ENCODE measurements around the gene SDSL. TPM values are rescaled to one million over a fixed set of nuclear protein-coding genes. Genes with fewer than 3 reads are reported as not detected.

Gene SDSL
- total RNA-seq, 4 donors from 2014 or later: 0.48 to 3.1 (median 1.5) TPM; not detected in 1

DNA sequence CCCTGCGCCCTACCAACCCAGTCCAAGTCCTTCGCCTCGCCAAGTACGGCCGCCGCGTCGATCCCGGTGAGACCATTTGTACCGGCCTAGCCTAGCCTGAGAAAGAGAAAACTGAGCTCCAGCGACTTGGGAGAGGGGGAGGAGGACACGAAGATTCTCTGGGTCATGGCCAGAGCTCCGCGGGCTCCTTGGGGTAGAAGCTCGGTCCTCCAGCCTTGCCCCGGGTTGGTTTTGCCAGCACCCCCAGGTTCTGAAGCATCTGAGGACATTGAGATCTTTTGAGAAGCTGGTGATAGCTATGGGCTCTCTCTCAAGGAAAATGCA, 42.2 kb downstream of the SDSL start:
- Histone ChIP-seq H3K36me3 (no peaks in the 10 kb centered on the region), H3K9me3 (no peaks in the 10 kb centered on the region), H3K4me1 (peaks cover 20 to 63% (median 40%) of the 10 kb centered on the region in 3 donors), H3K27me3 (peaks cover 39 to 98% (median 57%) of the 10 kb centered on the region in 4 donors), H3K4me3 (peak overlapping the region in 2 of 4 donors; percentile 35 to 55), H3K27ac (no peak overlapping the region)
- no peak for DNase-seq
- intact Hi-C loops (cut with DNase I): loop anchor here (10.0 kb wide), 1 partner anchor 450 kb away; no protein-coding TSS in a partner anchor
- 0% methylated on average over 1 to 2 of the region's 16 CpGs for WGBS, 2 donors
- TF ChIP-seq, protein P1, sequence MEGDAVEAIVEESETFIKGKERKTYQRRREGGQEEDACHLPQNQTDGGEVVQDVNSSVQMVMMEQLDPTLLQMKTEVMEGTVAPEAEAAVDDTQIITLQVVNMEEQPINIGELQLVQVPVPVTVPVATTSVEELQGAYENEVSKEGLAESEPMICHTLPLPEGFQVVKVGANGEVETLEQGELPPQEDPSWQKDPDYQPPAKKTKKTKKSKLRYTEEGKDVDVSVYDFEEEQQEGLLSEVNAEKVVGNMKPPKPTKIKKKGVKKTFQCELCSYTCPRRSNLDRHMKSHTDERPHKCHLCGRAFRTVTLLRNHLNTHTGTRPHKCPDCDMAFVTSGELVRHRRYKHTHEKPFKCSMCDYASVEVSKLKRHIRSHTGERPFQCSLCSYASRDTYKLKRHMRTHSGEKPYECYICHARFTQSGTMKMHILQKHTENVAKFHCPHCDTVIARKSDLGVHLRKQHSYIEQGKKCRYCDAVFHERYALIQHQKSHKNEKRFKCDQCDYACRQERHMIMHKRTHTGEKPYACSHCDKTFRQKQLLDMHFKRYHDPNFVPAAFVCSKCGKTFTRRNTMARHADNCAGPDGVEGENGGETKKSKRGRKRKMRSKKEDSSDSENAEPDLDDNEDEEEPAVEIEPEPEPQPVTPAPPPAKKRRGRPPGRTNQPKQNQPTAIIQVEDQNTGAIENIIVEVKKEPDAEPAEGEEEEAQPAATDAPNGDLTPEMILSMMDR (IDR thresholded peaks at IDR 0.05): no peak
- no peak for TF ChIP-seq POLR2A (IDR thresholded peaks at IDR 0.05)

DNA sequence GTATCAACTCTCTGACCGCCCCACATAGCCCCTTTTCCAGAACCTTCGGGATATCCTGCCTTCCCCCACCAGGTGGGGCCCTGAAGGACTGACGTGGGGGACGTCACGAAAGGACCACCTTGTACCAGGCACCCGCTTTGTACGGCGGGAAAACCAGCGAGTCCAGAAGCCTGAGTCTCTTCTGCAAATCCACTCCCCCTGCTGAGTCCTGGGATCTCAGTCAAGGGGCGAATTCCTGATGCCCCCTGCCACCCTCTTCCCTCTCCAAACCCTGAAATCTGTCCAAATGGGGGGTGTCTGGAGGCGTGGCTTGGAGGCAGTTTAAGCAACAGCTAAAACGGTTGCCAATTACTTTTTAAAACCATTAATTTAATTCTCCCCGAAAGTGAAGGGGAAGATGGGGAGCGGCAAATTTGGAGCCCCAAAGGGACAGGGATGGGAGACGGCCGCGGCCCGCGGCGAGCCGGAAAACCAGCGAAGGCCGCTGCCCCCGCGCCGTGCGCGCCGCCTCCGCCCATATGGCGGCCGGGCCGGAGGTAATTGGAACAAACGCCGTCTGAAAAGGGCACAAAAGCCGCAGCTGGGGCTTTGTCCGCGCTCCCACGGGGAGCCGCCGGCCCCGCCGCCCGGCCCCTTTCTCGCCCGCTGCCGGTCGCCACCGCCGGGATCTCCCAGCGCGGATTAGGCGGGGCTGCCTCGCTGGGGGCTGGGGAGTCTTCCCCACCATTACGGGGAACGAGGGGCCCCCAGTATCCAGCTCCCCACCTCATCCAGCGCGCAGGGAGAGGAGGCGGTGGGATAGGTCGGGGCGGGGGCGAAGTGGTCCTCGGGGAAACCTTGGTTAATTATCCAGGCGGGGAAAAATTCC, 42.9 kb downstream of the SDSL start:
- H3K4me3 ChIP-seq: peak overlapping the region in 2 of 4 donors; percentile 22 to 55
- no peaks in the 10 kb centered on the region for H3K9me3 ChIP-seq
- no peak overlapping the region for H3K27ac ChIP-seq
- H3K27me3 ChIP-seq: peaks cover 39 to 98% (median 62%) of the 10 kb centered on the region in 4 donors
- intact Hi-C loops (cut with DNase I): loop anchor here (10.0 kb wide), 1 partner anchor 450 kb away; no protein-coding TSS in a partner anchor
- H3K4me1 ChIP-seq: peaks cover 20 to 63% (median 40%) of the 10 kb centered on the region in 3 donors
- DNase-seq: no peak
- 1 to 4% methylated on average over 13 to 33 of the region's 64 CpGs for WGBS, 2 donors
- H3K36me3 ChIP-seq: no peaks in the 10 kb centered on the region
- TF ChIP-seq, protein P1 (IDR thresholded peaks at IDR 0.05): no peak
- no peak for TF ChIP-seq POLR2A (IDR thresholded peaks at IDR 0.05)

DNA sequence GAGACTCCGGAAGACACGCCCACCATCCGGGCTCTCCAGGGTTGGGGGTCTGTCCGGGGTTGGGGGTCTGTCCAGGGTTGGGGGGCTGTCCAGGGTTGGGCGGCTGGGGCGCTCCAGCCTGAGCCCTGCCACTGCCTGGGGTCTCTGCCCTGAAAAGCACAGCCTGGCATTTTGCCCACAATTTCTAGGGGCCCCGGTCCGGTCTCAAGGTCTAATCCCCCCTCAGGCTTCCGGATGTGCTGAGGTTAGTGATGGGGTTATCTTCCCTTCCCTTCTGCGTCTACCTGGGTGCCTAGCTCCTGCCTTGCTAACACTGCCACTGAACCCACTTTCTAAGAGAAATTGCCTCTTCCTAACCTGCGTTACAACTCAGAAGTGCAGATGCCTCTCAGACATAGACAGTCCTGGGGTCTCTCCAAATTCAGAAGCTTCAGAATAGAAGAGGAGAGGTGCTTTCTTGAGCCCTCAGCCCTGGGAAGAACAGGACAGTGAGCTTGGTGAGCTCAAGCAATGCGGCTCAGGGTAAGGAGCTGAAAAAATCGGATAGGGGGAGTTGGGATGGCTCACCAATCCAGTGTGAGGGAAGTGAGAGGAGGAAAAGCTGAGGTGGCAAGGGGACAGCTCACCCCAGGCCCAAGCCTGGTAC, 43.8 kb downstream of the SDSL start:
- peaks cover 39 to 98% (median 70%) of the 10 kb centered on the region in 4 donors for H3K27me3 ChIP-seq
- no peaks in the 10 kb centered on the region for H3K36me3 ChIP-seq
- no peak for DNase-seq
- intact Hi-C loops (cut with DNase I): loop anchor here (10.0 kb wide), 1 partner anchor 449 kb away; no protein-coding TSS in a partner anchor
- peaks cover 20 to 63% (median 40%) of the 10 kb centered on the region in 3 donors for H3K4me1 ChIP-seq
- H3K4me3 ChIP-seq: peak overlapping the region in 1 of 4 donors; percentile 55
- WGBS, 2 donors: 0 to 24% methylated on average over 2 to 6 of the region's 13 CpGs
- H3K27ac ChIP-seq: no peak overlapping the region
- TF ChIP-seq, protein P1 (IDR thresholded peaks at IDR 0.05): no peak
- no peak for TF ChIP-seq POLR2A (IDR thresholded peaks at IDR 0.05)
- H3K9me3 ChIP-seq: no peaks in the 10 kb centered on the region

DNA sequence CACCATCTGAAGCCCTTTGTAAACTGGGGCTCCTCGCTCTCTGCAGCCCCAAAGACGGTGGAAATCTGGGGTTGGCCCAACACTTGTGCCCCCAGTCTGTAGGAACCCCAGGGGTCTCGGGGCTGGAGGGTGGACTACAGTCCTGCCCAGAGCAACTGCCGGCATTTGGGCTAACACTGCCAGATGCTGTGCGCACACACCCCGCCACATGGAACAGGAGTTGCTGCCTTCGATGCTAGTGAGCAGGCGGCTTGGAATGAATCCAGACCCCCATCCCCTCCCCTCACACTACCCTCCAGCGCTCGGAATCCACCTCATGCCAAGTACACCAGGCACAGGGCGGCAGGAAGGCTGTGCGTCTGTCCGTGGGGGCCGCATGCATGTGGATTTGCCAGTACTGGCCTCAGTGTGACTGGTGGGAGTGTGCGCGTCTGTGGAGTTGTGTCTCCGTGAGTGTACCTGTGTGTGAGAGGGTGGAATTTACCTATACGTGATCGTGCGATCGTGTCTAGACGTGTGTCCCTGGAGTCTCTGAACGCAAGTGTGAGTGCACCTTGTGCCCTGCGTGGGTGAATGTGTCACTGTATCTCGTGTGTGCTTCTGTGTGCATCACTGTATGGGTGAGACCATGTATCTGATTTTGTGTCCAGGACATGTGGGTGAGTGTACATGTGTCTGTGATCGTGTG, 44.4 kb downstream of the SDSL start:
- DNase-seq: no peak
- Histone ChIP-seq H3K27me3 (peaks cover 39 to 98% (median 72%) of the 10 kb centered on the region in 4 donors), H3K4me3 (peak overlapping the region in 2 of 4 donors; percentile 43 to 59), H3K36me3 (no peaks in the 10 kb centered on the region), H3K27ac (no peak overlapping the region), H3K9me3 (no peaks in the 10 kb centered on the region), H3K4me1 (peaks cover 20 to 68% (median 40%) of the 10 kb centered on the region in 3 donors)
- no peak for TF ChIP-seq POLR2A (IDR thresholded peaks at IDR 0.05)
- TF ChIP-seq, protein P1 (IDR thresholded peaks at IDR 0.05): no peak
- 5% methylated on average over 10 to 26 of the region's 26 CpGs for WGBS, 2 donors
- intact Hi-C loops (cut with DNase I): loop anchor here (10.0 kb wide), 1 partner anchor 448 kb away; no protein-coding TSS in a partner anchor

All from esophagus squamous epithelium (tissue), 5 donors.